ENCODE data around the gene NUP188. TPM values are rescaled to one million over a fixed set of nuclear protein-coding genes. Genes with fewer than 3 reads are reported as not detected.

Gene NUP188
- total and polyA plus RNA-seq, 2 experiments from 2014 or later = 25.5 to 117 TPM

- H3K36me3 ChIP-seq (ENCODE audit: insufficient read depth) = no peaks in the 10 kb centered on the region
- Mint-ChIP-seq H3K27ac (no peak overlapping the region), H3K4me3 (no peak overlapping the region), H3K4me1 (peaks cover 5% of the 10 kb centered on the region; the same call in 2 of the 3 replicates), H3K9me3 (no peaks in the 10 kb centered on the region), H3K27me3 (ENCODE audit: insufficient read depth, low read depth, poor library complexity) (peaks cover 10% of the 10 kb centered on the region), H3K36me3 (ENCODE audit: low read depth) (no peaks in the 10 kb centered on the region)
- H4K20me1 ChIP-seq (replicated peaks; ENCODE audit: insufficient read depth) = no peaks in the 10 kb centered on the region
- no peak overlapping the region for H3K4me3 ChIP-seq
- ATAC-seq (no peak), DNase-seq (ENCODE audit: low spot score) (no peak)
- H3K27me3 ChIP-seq (ENCODE audit: insufficient read depth) = no peaks in the 10 kb centered on the region
- peaks cover 4% of the 10 kb centered on the region; the same call in 1 of the 2 replicates for H3K4me1 ChIP-seq (ENCODE audit: insufficient read depth)
- H3K79me2 ChIP-seq (replicated peaks; ENCODE audit: insufficient read depth) = no peaks in the 10 kb centered on the region
- no peak overlapping the region for H3K4me2 ChIP-seq
- H3F3A ChIP-seq (replicated peaks; ENCODE audit: low read depth) = peaks cover 7% of the 10 kb centered on the region; the same call in 1 of the 2 replicates
- TF ChIP-seq ZNF114 (CRISPR knock-in tag; IDR thresholded peaks at IDR 0.05) (no peak), ZNF331 (CRISPR knock-in tag; IDR thresholded peaks at IDR 0.05; ENCODE audit: low read depth) (no peak), EZH2phosphoT487 (IDR thresholded peaks at IDR 0.05; ENCODE audit: unreplicated experiment) (no peak), POLR2AphosphoS5 (IDR thresholded peaks at IDR 0.05; ENCODE audit: low read depth) (no peak), JUNB (IDR thresholded peaks at IDR 0.05; ENCODE audit: unreplicated experiment) (no peak), EZH2 (IDR thresholded peaks at IDR 0.05; ENCODE audit: low read depth, unreplicated experiment) (no peak), CTCF (conservative IDR thresholded peaks at IDR 0.05; ENCODE audit: low read depth in 2 of 2) (no peak)
- TF ChIP-seq, protein P1, sequence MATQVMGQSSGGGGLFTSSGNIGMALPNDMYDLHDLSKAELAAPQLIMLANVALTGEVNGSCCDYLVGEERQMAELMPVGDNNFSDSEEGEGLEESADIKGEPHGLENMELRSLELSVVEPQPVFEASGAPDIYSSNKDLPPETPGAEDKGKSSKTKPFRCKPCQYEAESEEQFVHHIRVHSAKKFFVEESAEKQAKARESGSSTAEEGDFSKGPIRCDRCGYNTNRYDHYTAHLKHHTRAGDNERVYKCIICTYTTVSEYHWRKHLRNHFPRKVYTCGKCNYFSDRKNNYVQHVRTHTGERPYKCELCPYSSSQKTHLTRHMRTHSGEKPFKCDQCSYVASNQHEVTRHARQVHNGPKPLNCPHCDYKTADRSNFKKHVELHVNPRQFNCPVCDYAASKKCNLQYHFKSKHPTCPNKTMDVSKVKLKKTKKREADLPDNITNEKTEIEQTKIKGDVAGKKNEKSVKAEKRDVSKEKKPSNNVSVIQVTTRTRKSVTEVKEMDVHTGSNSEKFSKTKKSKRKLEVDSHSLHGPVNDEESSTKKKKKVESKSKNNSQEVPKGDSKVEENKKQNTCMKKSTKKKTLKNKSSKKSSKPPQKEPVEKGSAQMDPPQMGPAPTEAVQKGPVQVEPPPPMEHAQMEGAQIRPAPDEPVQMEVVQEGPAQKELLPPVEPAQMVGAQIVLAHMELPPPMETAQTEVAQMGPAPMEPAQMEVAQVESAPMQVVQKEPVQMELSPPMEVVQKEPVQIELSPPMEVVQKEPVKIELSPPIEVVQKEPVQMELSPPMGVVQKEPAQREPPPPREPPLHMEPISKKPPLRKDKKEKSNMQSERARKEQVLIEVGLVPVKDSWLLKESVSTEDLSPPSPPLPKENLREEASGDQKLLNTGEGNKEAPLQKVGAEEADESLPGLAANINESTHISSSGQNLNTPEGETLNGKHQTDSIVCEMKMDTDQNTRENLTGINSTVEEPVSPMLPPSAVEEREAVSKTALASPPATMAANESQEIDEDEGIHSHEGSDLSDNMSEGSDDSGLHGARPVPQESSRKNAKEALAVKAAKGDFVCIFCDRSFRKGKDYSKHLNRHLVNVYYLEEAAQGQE (IDR thresholded peaks at IDR 0.05; ENCODE audit: unreplicated experiment) = no peak
- no peak overlapping the region for H3K27ac ChIP-seq (ENCODE audit: low read depth)
- no peak overlapping the region; the same call in 1 of the 2 replicates for H2AFZ ChIP-seq
- H3K9me2 ChIP-seq (ENCODE audit: insufficient read depth) = no peaks in the 10 kb centered on the region
Observed at GRCh38 chr9:128928624-128929023, 18.9 kb upstream of the NUP188 start.

DNA sequence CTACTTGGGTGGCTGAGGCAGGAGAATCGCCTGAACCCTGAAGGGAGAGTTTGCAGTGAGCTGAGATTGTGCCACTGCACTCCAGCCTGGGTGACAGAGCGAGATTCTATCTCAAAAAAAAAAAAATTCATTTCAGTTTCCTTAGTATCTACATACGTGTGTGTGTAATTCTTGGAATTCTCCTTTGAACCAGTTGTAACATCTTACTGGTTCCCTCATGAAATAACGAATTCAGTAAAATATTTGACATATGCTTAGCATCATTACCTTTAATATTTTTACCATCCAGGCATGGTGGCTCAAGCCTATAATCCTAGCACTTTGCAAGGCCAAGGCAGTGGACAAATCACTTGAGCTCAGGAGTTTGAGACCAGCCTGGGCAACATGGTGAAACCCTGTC lies 17.9 kb upstream of the NUP188 start:
- H2AFZ ChIP-seq = no peak overlapping the region
- no peaks in the 10 kb centered on the region for H3K9me2 ChIP-seq (ENCODE audit: insufficient read depth)
- no peaks in the 10 kb centered on the region for H3K9me3 Mint-ChIP-seq
- H3K4me3 Mint-ChIP-seq = no peak overlapping the region
- peaks cover 4% of the 10 kb centered on the region; the same call in 1 of the 2 replicates for H3K4me1 ChIP-seq (ENCODE audit: insufficient read depth)
- 0 out of 2 replicates have a peak, but pooled peaks cover 6% of the 10 kb centered on the region for H3F3A ChIP-seq (replicated peaks; ENCODE audit: low read depth)
- H3K27ac Mint-ChIP-seq = no peak overlapping the region
- ATAC-seq (no peak), DNase-seq (ENCODE audit: low spot score) (no peak)
- H3K27me3 Mint-ChIP-seq (ENCODE audit: insufficient read depth, low read depth, poor library complexity) = peaks cover 12% of the 10 kb centered on the region
- H3K4me3 ChIP-seq = no peak overlapping the region
- H3K4me2 ChIP-seq = no peak overlapping the region
- no peaks in the 10 kb centered on the region for H3K27me3 ChIP-seq (ENCODE audit: insufficient read depth)
- H3K36me3 Mint-ChIP-seq (ENCODE audit: low read depth) = no peaks in the 10 kb centered on the region
- H3K36me3 ChIP-seq (ENCODE audit: insufficient read depth) = no peaks in the 10 kb centered on the region
- peaks cover 5% of the 10 kb centered on the region; the same call in 2 of the 3 replicates for H3K4me1 Mint-ChIP-seq
- H4K20me1 ChIP-seq (replicated peaks; ENCODE audit: insufficient read depth) = no peaks in the 10 kb centered on the region
- H3K79me2 ChIP-seq (replicated peaks; ENCODE audit: insufficient read depth) = no peaks in the 10 kb centered on the region
- no peak overlapping the region for H3K27ac ChIP-seq (ENCODE audit: low read depth)
- no peak for TF ChIP-seq CTCF (conservative IDR thresholded peaks at IDR 0.05; ENCODE audit: low read depth in 2 of 2)
- no peak for TF ChIP-seq NANOG (IDR thresholded peaks at IDR 0.05; ENCODE audit: borderline replicate concordance)
- no peak for TF ChIP-seq CREB1 (CRISPR knock-in tag; IDR thresholded peaks at IDR 0.05; ENCODE audit: low read depth)
- TF ChIP-seq EZH2 (IDR thresholded peaks at IDR 0.05; ENCODE audit: low read depth, unreplicated experiment) = no peak
- TF ChIP-seq STAT1 (IDR thresholded peaks at IDR 0.05; ENCODE audit: unreplicated experiment) = no peak
- TF ChIP-seq, protein P2, sequence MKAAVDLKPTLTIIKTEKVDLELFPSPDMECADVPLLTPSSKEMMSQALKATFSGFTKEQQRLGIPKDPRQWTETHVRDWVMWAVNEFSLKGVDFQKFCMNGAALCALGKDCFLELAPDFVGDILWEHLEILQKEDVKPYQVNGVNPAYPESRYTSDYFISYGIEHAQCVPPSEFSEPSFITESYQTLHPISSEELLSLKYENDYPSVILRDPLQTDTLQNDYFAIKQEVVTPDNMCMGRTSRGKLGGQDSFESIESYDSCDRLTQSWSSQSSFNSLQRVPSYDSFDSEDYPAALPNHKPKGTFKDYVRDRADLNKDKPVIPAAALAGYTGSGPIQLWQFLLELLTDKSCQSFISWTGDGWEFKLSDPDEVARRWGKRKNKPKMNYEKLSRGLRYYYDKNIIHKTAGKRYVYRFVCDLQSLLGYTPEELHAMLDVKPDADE (IDR thresholded peaks at IDR 0.05) = no peak
- no peak for TF ChIP-seq EZH2phosphoT487 (IDR thresholded peaks at IDR 0.05; ENCODE audit: unreplicated experiment)
- TF ChIP-seq ZNF331 (CRISPR knock-in tag; IDR thresholded peaks at IDR 0.05; ENCODE audit: low read depth) = no peak

Data from GM23338 (cell line).